HepG2 (cell line): Measurements from ENCODE around the gene SIVA1. TPM values are rescaled to one million over a fixed set of nuclear protein-coding genes. Genes with fewer than 3 reads are reported as not detected.

ENCODE experiments used
- ATAC-seq: fragments of 200-7000 bp; cut with Tn5 transposase; 3 replicates; pipeline ENCODE4 v1.9.1; 2020; ENCODE audit warnings: mild to moderate bottlenecking, moderate library complexity
- BruUV-seq: library from RNA; stranded (reverse); fragments of 400-500 nt; replicated peaks from 2 replicates; lab custom pipeline; 2021; lab: Mats Ljungman, UMichigan
- CTCF ChIA-PET: fragments of 300-600 bp; formaldehyde crosslinking; extraction: SDS; loops from one replicate; lab custom pipeline; 2021; ENCODE audit warnings: low total read pairs, inconsistent platforms, low intra/inter-chr PET ratio; lab: Yijun Ruan, JAX
- POLR2A ChIA-PET: fragments of 350-600 bp; sonication (Branson Sonifier 250); formaldehyde crosslinking; loops from one replicate; lab custom pipeline; 2020; ENCODE audit warnings: antibody characterized with exemption, inconsistent platforms; lab: Yijun Ruan, JAX
- DNase-seq: peaks from one replicate; pipeline ENCODE4 v3.0.0-alpha.2; 2015; ENCODE audit warnings: low spot score
- FAIRE-seq: peaks from 3 replicates; lab custom pipeline; 2011; peaks lifted over from hg19 to GRCh38; lab: Jason Lieb, UNC
- H2AFZ ChIP-seq: one replicate; pipeline ENCODE4 v1.6.1; 2011; ENCODE audit warnings: low read length, inconsistent platforms
- H3K27ac ChIP-seq: fragments of 300-600 bp; 3 replicates; pipeline ENCODE4 v1.8.0; 2011; ENCODE audit warnings: mixed run types, mild to moderate bottlenecking, mixed read lengths, low read length, inconsistent platforms; ENCODE audit not compliant: insufficient read depth; ENCODE audit errors: extremely low read length
- H3K27me3 ChIP-seq, 2 experiments: fragments of 200-600 bp in 1 of 2; 2 replicates in 1 of 2; 3 replicates in 1 of 2; pipeline versions ENCODE4 v1.6.0 to v1.8.0; 2011; ENCODE audit warnings: low read length in 2 of 2, mild to moderate bottlenecking in 2 of 2, moderate library complexity in 2 of 2, inconsistent platforms in 1 of 2; ENCODE audit not compliant: insufficient read depth in 2 of 2, control insufficient read depth in 1 of 2
- H3K36me3 ChIP-seq, 2 experiments: fragments of 200-600 bp in 1 of 2; replicated peaks in 1 of 2; 2 replicates in 1 of 2; 3 replicates in 1 of 2; pipeline versions ENCODE4 v1.5.1 to v1.8.0; 2011; ENCODE audit warnings: low read length in 2 of 2, inconsistent platforms in 1 of 2; ENCODE audit not compliant: insufficient read depth in 2 of 2, control insufficient read depth in 1 of 2
- H3K4me1 ChIP-seq: 2 replicates; pipeline ENCODE4 v1.5.1; 2012; ENCODE audit warnings: low read length, inconsistent platforms; ENCODE audit not compliant: insufficient read depth
- H3K4me2 ChIP-seq: 2 replicates; pipeline ENCODE4 v1.6.0; 2011; ENCODE audit warnings: low read depth, low read length, inconsistent platforms
- H3K4me3 ChIP-seq, 3 experiments: fragments of 200-600 bp in 1 of 3; sonication (generic), shearing (Covaris generic) in 1 of 3; replicated peaks in 1 of 3; 2 replicates each; pipeline ENCODE4 v1.5.1; 2011 to 2016; ENCODE audit warnings: low read length in 3 of 3, inconsistent platforms in 2 of 3, low read depth in 2 of 3, mild to moderate bottlenecking in 2 of 3, control low read depth in 1 of 3, mixed read lengths in 1 of 3; ENCODE audit not compliant: insufficient read depth in 1 of 3
- H3K79me2 ChIP-seq: one replicate; pipeline ENCODE4 v1.6.1; 2011; ENCODE audit warnings: low read length, inconsistent platforms; ENCODE audit not compliant: insufficient read depth
- H3K9ac ChIP-seq: 2 replicates; pipeline ENCODE4 v1.6.0; 2011; ENCODE audit warnings: mild to moderate bottlenecking, low read depth, low read length, inconsistent platforms; ENCODE audit not compliant: insufficient read depth
- H3K9me3 ChIP-seq: 2 replicates; pipeline ENCODE4 v1.5.1; 2012; ENCODE audit warnings: mild to moderate bottlenecking, low read length
- H4K20me1 ChIP-seq: 2 replicates; pipeline ENCODE4 v1.6.0; 2011; ENCODE audit warnings: inconsistent platforms, mild to moderate bottlenecking, low read length, moderate library complexity; ENCODE audit not compliant: insufficient read depth
- AKAP8 ChIP-seq: sonication (generic); formaldehyde crosslinking; IDR thresholded peaks from 2 replicates; pipeline ENCODE4 v1.5.1; 2020; ENCODE audit warnings: mild to moderate bottlenecking, missing genetic modification reagents
- ATF7-NPFF ChIP-seq: sonication (generic); formaldehyde crosslinking; IDR thresholded peaks from 2 replicates; pipeline ENCODE4 v1.8.1; 2023; ENCODE audit warnings: mild to moderate bottlenecking, low read depth, missing genetic modification reagents, moderate library complexity
- CTCF ChIP-seq: sonication (generic); formaldehyde crosslinking; IDR thresholded peaks from 2 replicates; pipeline ENCODE4 v1.5.0; 2020; ENCODE audit warnings: mild to moderate bottlenecking, missing genetic modification reagents, moderate library complexity
- NRL ChIP-seq: sonication (generic); formaldehyde crosslinking; IDR thresholded peaks from 2 replicates; pipeline ENCODE4 v1.5.0; 2020; ENCODE audit warnings: missing genetic modification reagents, mild to moderate bottlenecking, moderate library complexity, borderline replicate concordance
- PAF1 ChIP-seq: IDR thresholded peaks from 2 replicates; pipeline ENCODE4 v1.6.1; 2016; ENCODE audit warnings: missing genetic modification reagents, missing compliant biosample characterization
- RFX1 ChIP-seq: fragments of 450-650 bp; IDR thresholded peaks from 2 replicates; pipeline ENCODE4 v1.6.1; 2017
- SNAI1 ChIP-seq: sonication (generic); formaldehyde crosslinking; IDR thresholded peaks from 2 replicates; pipeline ENCODE4 v1.5.0; 2020; ENCODE audit warnings: mild to moderate bottlenecking, missing genetic modification reagents, borderline replicate concordance
- SP1 ChIP-seq, 2 experiments: fragments of 450-650 bp in 1 of 2; sonication (generic) in 1 of 2; formaldehyde crosslinking in 1 of 2; IDR thresholded peaks; 2 replicates each; pipeline versions ENCODE4 v1.4.0 to v1.6.1; 2016 to 2020; ENCODE audit warnings: missing genetic modification reagents in 1 of 2
- SPEN ChIP-seq: sonication (generic); formaldehyde crosslinking; IDR thresholded peaks from 2 replicates; pipeline ENCODE4 v1.5.1; 2020; ENCODE audit warnings: low read depth, mild to moderate bottlenecking, missing genetic modification reagents
- TMF1 ChIP-seq: sonication (generic); formaldehyde crosslinking; IDR thresholded peaks from 2 replicates; pipeline ENCODE4 v1.8.1; 2022; ENCODE audit warnings: low read depth, missing genetic modification reagents
- ZFP90 ChIP-seq: sonication (generic); formaldehyde crosslinking; IDR thresholded peaks from 2 replicates; pipeline ENCODE4 v1.8.0; 2022; ENCODE audit warnings: missing genetic modification reagents, mild to moderate bottlenecking, inconsistent platforms, borderline replicate concordance
- ZIK1 ChIP-seq: sonication (generic); formaldehyde crosslinking; IDR thresholded peaks from 2 replicates; pipeline ENCODE4 v1.5.0; 2020; ENCODE audit warnings: mild to moderate bottlenecking, low read depth, missing genetic modification reagents, borderline replicate concordance
- ZKSCAN1 ChIP-seq: fragments of 150-350 bp; IDR thresholded peaks from 2 replicates; pipeline ENCODE4 v1.6.1; 2014; ENCODE audit warnings: low read length
- ZKSCAN5 ChIP-seq: sonication (generic); formaldehyde crosslinking; IDR thresholded peaks from 2 replicates; pipeline ENCODE4 v1.5.1; 2020; ENCODE audit warnings: mild to moderate bottlenecking, missing genetic modification reagents
- ZMYM2 ChIP-seq: sonication (generic); formaldehyde crosslinking; IDR thresholded peaks from 2 replicates; pipeline ENCODE4 v1.8.0; 2022; ENCODE audit warnings: mild to moderate bottlenecking, missing genetic modification reagents
- ZNF225 ChIP-seq: sonication (generic); formaldehyde crosslinking; IDR thresholded peaks from 2 replicates; pipeline ENCODE4 v1.4.0; 2020; ENCODE audit warnings: mild to moderate bottlenecking, missing genetic modification reagents
- ZNF263 ChIP-seq: sonication (generic); formaldehyde crosslinking; IDR thresholded peaks from 2 replicates; pipeline ENCODE4 v1.4.0; 2020; ENCODE audit warnings: missing genetic modification reagents
- ZNF343 ChIP-seq: sonication (generic); formaldehyde crosslinking; IDR thresholded peaks from 2 replicates; pipeline ENCODE4 v1.4.0; 2020; ENCODE audit warnings: mild to moderate bottlenecking, missing genetic modification reagents
- ZNF451 ChIP-seq: sonication (generic); formaldehyde crosslinking; IDR thresholded peaks from 2 replicates; pipeline ENCODE4 v1.5.0; 2020; ENCODE audit warnings: mild to moderate bottlenecking, missing genetic modification reagents
- ZNF615 ChIP-seq: sonication (generic); formaldehyde crosslinking; IDR thresholded peaks from 2 replicates; pipeline ENCODE4 v1.5.0; 2020; ENCODE audit warnings: mild to moderate bottlenecking, missing genetic modification reagents, borderline replicate concordance
- ZNF766 ChIP-seq: sonication (generic); formaldehyde crosslinking; IDR thresholded peaks from 2 replicates; pipeline ENCODE4 v1.5.0; 2020; ENCODE audit warnings: missing genetic modification reagents, borderline replicate concordance
- ZNF879 ChIP-seq: sonication (generic); formaldehyde crosslinking; IDR thresholded peaks from 2 replicates; pipeline ENCODE4 v1.8.1; 2023; ENCODE audit warnings: missing genetic modification reagents
- ZSCAN29 ChIP-seq: sonication (generic); formaldehyde crosslinking; conservative IDR thresholded peaks from 2 replicates; pipeline ENCODE4 v1.4.0; 2020; ENCODE audit warnings: mild to moderate bottlenecking, missing genetic modification reagents
- ZZZ3 ChIP-seq: sonication (generic); formaldehyde crosslinking; IDR thresholded peaks from 2 replicates; pipeline ENCODE4 v1.4.0; 2020; ENCODE audit warnings: missing genetic modification reagents, mild to moderate bottlenecking, borderline replicate concordance
- WGBS: methylation state at CpG from one replicate; pipeline ENCODE4 v1.1.6; 2017; ENCODE audit warnings: low lambda C conversion rate; 5-methylcytosine and 5-hydroxymethylcytosine counted together
- in situ Hi-C: cut with HindIII; loops from 2 replicates; pipeline ENCODE4 v1.10.0; 2017; ENCODE audit warnings: low pct_unique_long_range_greater_than_20kb; ENCODE audit not compliant: extremely low pct_ligation_motif_present
- intact Hi-C: fragments of 100-400 bp; cut with micrococcal nuclease; formaldehyde crosslinking; loops from one replicate; pipeline ENCODE4 v1.10.0; 2022; ENCODE audit not compliant: unreplicated experiment
- polyA plus RNA-seq, 8 experiments: library from polyadenylated mRNA; depleted of rRNA in 3 of 8; stranded (reverse) in 7 of 8; unstranded in 1 of 8; fragments of >200 nt; fragmentation: Illumina TruSeq in 4 of 8; extraction: Trizol in 4 of 8; gene quantifications; 2 replicates each; pipeline versions ENCODE4 v1.2.1 to v1.2.3, GENCODE V29; 2011 to 2016; ENCODE audit warnings: low read depth in 4 of 8, missing spikeins in 1 of 8, mixed read lengths in 1 of 8; ENCODE audit not compliant: insufficient read depth in 1 of 8
- total RNA-seq, 5 experiments: library from RNA; depleted of rRNA; stranded (reverse); fragments of >200 nt; fragmentation: Illumina TruSeq; extraction: Trizol; gene quantifications; 2 replicates each; pipeline ENCODE4 v1.2.3, GENCODE V29; 2016; ENCODE audit warnings: low read depth in 1 of 5

The SIVA1 gene
- total and polyA plus RNA-seq, 2 of the 13 experiments (the other 11 are each of a cell fraction or from before 2014, with no cell fraction given): 123 to 186 TPM

- ChIA-PET CTCF (no interaction called here), POLR2A (interaction anchor here (0.6 to 3.3 kb wide), 3 partner anchors 17 to 94 kb away, joined by 3 to 32 read pairs (median 3); partner anchors contain the start of genes CEP170B and SIVA1)
- intact Hi-C loops: no loop called here
- H3K9me3 ChIP-seq: peaks cover 8% of the 10 kb centered on the region
- FAIRE-seq: no peak
- no TSS peak for BruUV-seq
- TF ChIP-seq ZNF343 (CRISPR knock-in tag) (no peak), ZZZ3 (CRISPR knock-in tag) (no peak), ZFP90 (CRISPR knock-in tag) (no peak), NRL (CRISPR knock-in tag) (no peak), ZNF451 (no peak), ZNF263 (peak; percentile 53; the same call in 1 of the 2 replicates), SPEN (CRISPR knock-in tag) (no peak), ZNF615 (CRISPR knock-in tag) (peak; percentile 23; the same call in 1 of the 2 replicates), ZNF766 (CRISPR knock-in tag) (no peak), CTCF (CRISPR knock-in tag) (peak; percentile 53), ZKSCAN1 (no peak), ZIK1 (no peak), SNAI1 (no peak), ZNF879 (CRISPR knock-in tag) (no peak), SP1 (IDR thresholded peaks at IDR 0.05) (no peak), SP1 (CRISPR knock-in tag; IDR thresholded peaks at IDR 0.05) (0 out of 2 replicates have a peak, but pooled peaks have one; percentile 26), TMF1 (CRISPR knock-in tag) (no peak), ZKSCAN5 (CRISPR knock-in tag) (peak; percentile 41; the same call in 1 of the 2 replicates), ATF7-NPFF (CRISPR knock-in tag) (no peak), ZNF225 (CRISPR knock-in tag) (no peak), ZMYM2 (CRISPR knock-in tag) (0 out of 2 replicates have a peak, but pooled peaks have one; percentile 39), RFX1 (no peak), ZSCAN29 (no peak), AKAP8 (peak; percentile 72; the same call in 1 of the 2 replicates), PAF1 (CRISPR knock-in tag) (0 out of 2 replicates have a peak, but pooled peaks have one; percentile 38)
- H3K4me2 ChIP-seq: no peak overlapping the region
- peaks cover 25% of the 10 kb centered on the region for H3K4me1 ChIP-seq
- H3K9ac ChIP-seq: no peak overlapping the region
- 100% methylated on average over 3 of the region's 5 CpGs for WGBS
- H3K27ac ChIP-seq: no peak overlapping the region
- in situ Hi-C loops: no loop called here
- peaks cover 19 to 35% of the 10 kb centered on the region in 2 experiments; a peak in 4 of 5 replicates for H3K36me3 ChIP-seq
- no peaks in the 10 kb centered on the region for H4K20me1 ChIP-seq
- no peak for DNase-seq
- H3K4me3 ChIP-seq: no peak overlapping the region
- peaks cover 21% of the 10 kb centered on the region for H3K79me2 ChIP-seq
- ATAC-seq: no peak
- H2AFZ ChIP-seq: no peak overlapping the region
- H3K27me3 ChIP-seq: no peaks in the 10 kb centered on the region; a peak in 1 of 5 replicates
Observed at GRCh38 chr14:104770851-104771272, 17.9 kb downstream of the SIVA1 start.
